Mesodermal cell (in vitro differentiated cells): ENCODE data around the gene APOO.

ENCODE experiments used
- H3K27ac ChIP-seq: 2 replicates; pipeline ENCODE4 v1.7.0; 2013; ENCODE audit warnings: mild to moderate bottlenecking, low read depth, low read length, moderate library complexity; ENCODE audit not compliant: severe bottlenecking
- H3K36me3 ChIP-seq: 2 replicates; pipeline ENCODE4 v1.7.1; 2013; ENCODE audit warnings: mild to moderate bottlenecking, low read length, moderate library complexity; ENCODE audit not compliant: control insufficient read depth, insufficient read depth
- H3K4me1 ChIP-seq: one replicate; pipeline ENCODE4 v1.7.1; 2013; ENCODE audit warnings: mild to moderate bottlenecking, low read length; ENCODE audit not compliant: insufficient read depth, control insufficient read depth, poor library complexity, severe bottlenecking
- H3K4me3 ChIP-seq: 2 replicates; pipeline ENCODE4 v1.7.0; 2013; ENCODE audit warnings: low read length, control low read depth, mild to moderate bottlenecking; ENCODE audit not compliant: insufficient read depth, poor library complexity, severe bottlenecking; ENCODE audit errors: extremely low read depth
- H3K9me3 ChIP-seq: 2 replicates; pipeline ENCODE4 v1.7.1; 2013; ENCODE audit warnings: mild to moderate bottlenecking, low read length, moderate library complexity; ENCODE audit not compliant: control insufficient read depth
- WGBS, 2 experiments: methylation state at CpG; one replicate each; pipeline ENCODE4 v1.1.5; 2013; ENCODE audit warnings: missing lambda C conversion rate in 2 of 2; ENCODE audit not compliant: insufficient coverage in 2 of 2; 5-methylcytosine and 5-hydroxymethylcytosine counted together

The APOO gene

GRCh38 chrX:23802431-23802830, 105.3 kb downstream of the APOO start:
- Histone ChIP-seq H3K4me3 (no peak overlapping the region), H3K9me3 (no peaks in the 10 kb centered on the region), H3K4me1 (peaks cover 7% of the 10 kb centered on the region), H3K27ac (no peak overlapping the region), H3K36me3 (no peaks in the 10 kb centered on the region)
- WGBS, 2 experiments = no CpG with 5 or more reads among the region's 5 CpGs

DNA sequence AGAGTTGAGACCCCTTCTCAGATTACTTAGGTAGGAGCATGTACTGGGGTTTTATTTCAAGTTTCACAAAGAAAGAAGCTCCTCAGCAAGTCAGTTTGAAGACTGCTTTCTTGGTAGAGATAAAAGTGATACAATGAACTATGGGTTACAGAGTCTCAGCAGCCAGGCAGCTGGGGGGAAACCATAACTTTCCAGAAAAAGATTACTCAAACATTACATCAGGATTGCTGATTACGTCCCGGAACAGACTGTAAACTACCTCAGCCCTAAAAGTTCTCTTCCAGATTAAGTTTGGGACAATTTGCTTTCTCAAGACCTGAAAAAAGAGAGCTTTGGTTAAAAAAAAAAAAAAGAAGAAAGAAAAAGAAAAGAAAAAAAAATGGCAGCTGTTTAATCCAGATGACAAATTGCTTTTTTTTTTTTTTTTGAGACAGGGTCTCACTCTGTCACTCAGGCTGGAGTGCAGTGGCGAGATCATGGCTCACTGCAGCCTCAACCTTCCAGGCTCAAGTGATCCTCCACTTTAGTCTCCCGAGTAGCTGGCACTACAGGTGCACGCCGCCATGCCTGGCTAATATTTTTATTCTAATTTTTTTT, 108.2 kb downstream of the APOO start:
- H3K9me3 ChIP-seq = no peaks in the 10 kb centered on the region
- peaks cover 7% of the 10 kb centered on the region for H3K4me1 ChIP-seq
- H3K27ac ChIP-seq = no peak overlapping the region
- no peak overlapping the region for H3K4me3 ChIP-seq
- WGBS, 2 experiments = 100% methylated on average over 1 of the region's 6 CpGs; no CpG with 5 or more reads in 1 of the 2 experiments
- no peaks in the 10 kb centered on the region for H3K36me3 ChIP-seq

- Histone ChIP-seq H3K9me3 (no peaks in the 10 kb centered on the region), H3K27ac (no peak overlapping the region), H3K4me1 (no peaks in the 10 kb centered on the region), H3K36me3 (no peaks in the 10 kb centered on the region), H3K4me3 (no peak overlapping the region)
- 86 to 100% methylated on average over 4 to 8 of the region's 12 CpGs for WGBS, 2 experiments
These were observed 110.2 kb downstream of the APOO start for GRCh38 chrX:23797371-23798128.

DNA sequence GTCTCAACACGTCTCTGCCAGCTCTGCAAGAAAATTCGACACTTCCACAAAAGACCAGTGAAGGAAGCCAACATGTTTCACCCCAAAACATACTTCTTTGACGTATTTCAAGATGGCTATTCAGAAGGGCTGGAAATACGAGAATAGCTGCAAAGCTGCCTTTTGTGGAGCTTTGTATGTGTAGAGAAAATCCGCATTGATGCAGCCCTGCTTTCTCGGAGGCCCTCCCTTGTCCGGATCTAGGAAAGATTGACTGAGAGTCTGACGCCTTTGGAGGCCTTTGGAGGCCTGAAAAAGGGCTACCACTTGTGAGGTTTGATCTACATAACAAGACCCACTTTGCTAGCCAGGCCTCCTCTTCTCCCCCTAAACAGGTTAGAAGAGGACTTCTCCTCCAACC, 112.5 kb downstream of the APOO start:
- H3K36me3 ChIP-seq = no peaks in the 10 kb centered on the region
- H3K9me3 ChIP-seq = no peaks in the 10 kb centered on the region
- H3K4me3 ChIP-seq = no peak overlapping the region
- 60 to 86% methylated on average over 1 to 3 of the region's 8 CpGs for WGBS, 2 experiments
- no peak overlapping the region for H3K27ac ChIP-seq
- no peaks in the 10 kb centered on the region for H3K4me1 ChIP-seq

DNA sequence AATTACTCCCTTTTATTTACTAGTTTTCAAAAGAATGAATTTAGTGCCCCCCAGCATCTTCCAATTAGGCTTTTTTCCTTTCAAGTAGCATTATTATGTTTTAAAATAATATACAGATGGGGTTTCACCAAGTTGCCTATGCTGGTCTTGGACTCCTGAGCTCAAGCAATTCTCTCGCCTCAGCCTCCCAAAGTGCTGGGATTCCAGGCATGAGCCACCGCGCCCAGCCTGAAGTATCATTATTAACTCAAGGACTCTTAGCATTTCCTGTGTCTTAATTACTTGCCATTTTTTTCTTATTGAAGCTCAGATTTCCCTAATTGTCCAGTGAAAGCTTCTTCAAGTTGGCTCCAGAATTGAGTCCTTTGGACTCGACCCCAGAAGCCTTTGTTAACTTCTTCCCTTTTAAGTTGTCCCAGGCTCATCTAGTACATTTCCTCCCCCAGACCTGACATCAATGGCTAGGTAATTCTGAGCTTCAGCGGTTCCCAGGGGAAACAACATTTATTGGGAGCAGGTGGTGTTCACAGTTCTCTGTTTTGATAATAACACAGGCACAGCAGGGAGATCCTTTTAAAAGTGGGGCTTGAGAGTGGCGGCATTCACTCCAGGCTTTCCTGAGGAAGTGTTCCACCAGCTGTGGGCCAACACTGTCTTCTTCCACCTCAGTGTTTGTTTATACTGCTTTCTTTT, 114.7 kb downstream of the APOO start:
- H3K27ac ChIP-seq = no peak overlapping the region
- H3K36me3 ChIP-seq = no peaks in the 10 kb centered on the region
- 63% methylated on average over 2 of the region's 6 CpGs; no CpG with 5 or more reads in 1 of the 2 experiments for WGBS, 2 experiments
- H3K4me3 ChIP-seq = no peak overlapping the region
- H3K9me3 ChIP-seq = no peaks in the 10 kb centered on the region
- no peaks in the 10 kb centered on the region for H3K4me1 ChIP-seq

DNA sequence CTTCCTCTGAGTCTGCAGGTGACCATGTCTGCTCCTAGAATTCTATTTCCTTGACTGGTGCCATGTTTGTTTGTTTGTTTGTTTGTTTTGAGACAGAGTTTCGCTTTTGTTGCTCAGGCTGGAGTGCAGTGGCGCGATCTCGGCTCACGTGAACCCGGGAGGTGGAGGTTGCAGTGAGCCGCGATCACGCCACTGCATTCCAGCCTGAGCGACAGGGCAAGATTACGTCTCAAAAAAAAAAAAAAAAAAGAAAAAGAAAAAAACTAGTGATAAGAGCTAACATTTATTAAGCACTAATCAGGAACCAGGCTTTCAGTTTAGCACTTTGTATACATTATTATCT, 117.6 kb downstream of the APOO start:
- WGBS, 2 experiments = no CpG with 5 or more reads among the region's 11 CpGs

GRCh38 chrX:23789386-23790154, 118.2 kb downstream of the APOO start:
- Histone ChIP-seq H3K36me3 (peaks cover 7% of the 10 kb centered on the region), H3K4me3 (no peak overlapping the region), H3K4me1 (no peaks in the 10 kb centered on the region), H3K9me3 (no peaks in the 10 kb centered on the region), H3K27ac (no peak overlapping the region)
- WGBS, 2 experiments = 92 to 100% methylated on average over 1 to 5 of the region's 8 CpGs

More for the DNA sequence above, 117.6 kb downstream of the APOO start:
- H3K4me3 ChIP-seq = no peak overlapping the region
- H3K36me3 ChIP-seq = peaks cover 7% of the 10 kb centered on the region
- no peak overlapping the region for H3K27ac ChIP-seq
- no peaks in the 10 kb centered on the region for H3K9me3 ChIP-seq
- no peaks in the 10 kb centered on the region for H3K4me1 ChIP-seq

GRCh38 chrX:23788946-23789345, 118.8 kb downstream of the APOO start:
- no CpG with 5 or more reads among the region's 4 CpGs for WGBS, 2 experiments
- no peak overlapping the region for H3K27ac ChIP-seq
- no peaks in the 10 kb centered on the region for H3K4me1 ChIP-seq
- H3K4me3 ChIP-seq = no peak overlapping the region
- H3K36me3 ChIP-seq = peaks cover 7% of the 10 kb centered on the region
- no peaks in the 10 kb centered on the region for H3K9me3 ChIP-seq

DNA sequence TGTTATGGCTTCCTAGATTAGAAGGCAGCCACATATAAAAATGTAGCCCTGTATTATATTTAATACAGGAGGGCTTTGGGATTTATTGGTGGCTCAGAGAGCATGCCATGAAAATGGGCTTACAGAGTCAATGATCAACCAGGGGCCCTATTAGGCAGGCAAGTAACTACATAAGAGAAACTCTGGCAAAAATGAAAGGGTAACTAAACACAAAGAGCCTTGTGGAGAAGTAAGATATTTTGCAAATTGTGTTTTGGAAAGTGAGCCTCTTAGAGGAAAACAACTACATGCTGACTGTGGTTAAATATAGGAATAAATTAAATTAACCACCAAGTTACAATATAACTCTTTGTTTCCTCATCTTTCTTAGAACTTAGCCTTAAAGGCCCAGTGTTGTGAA, 119.2 kb downstream of the APOO start:
- Histone ChIP-seq H3K9me3 (no peaks in the 10 kb centered on the region), H3K4me1 (no peaks in the 10 kb centered on the region), H3K4me3 (no peak overlapping the region), H3K27ac (no peak overlapping the region), H3K36me3 (peaks cover 7% of the 10 kb centered on the region)

GRCh38 chrX:23787745-23788118, 120.0 kb downstream of the APOO start:
- H3K4me3 ChIP-seq = no peak overlapping the region
- H3K36me3 ChIP-seq = peaks cover 7% of the 10 kb centered on the region
- H3K9me3 ChIP-seq = no peaks in the 10 kb centered on the region
- no CpG with 5 or more reads among the region's 2 CpGs for WGBS, 2 experiments
- no peaks in the 10 kb centered on the region for H3K4me1 ChIP-seq
- no peak overlapping the region for H3K27ac ChIP-seq
